Epithelial cell of esophagus (primary cell): ENCODE measurements around the gene GPR35.
"Not testable (repeated sequence)": the region's sequence is repeated elsewhere in the genome, so short reads cannot be mapped to it uniquely, and the experiment has no call there.

Experiments
- DNase-seq: peaks from one replicate; pipeline ENCODE4 v3.0.0; 2010; ENCODE audit warnings: low read depth
- H3K4me3 ChIP-seq: 2 replicates; pipeline ENCODE4 v1.5.1; 2011; ENCODE audit warnings: mild to moderate bottlenecking, low read length, control low read depth
- CTCF ChIP-seq: IDR thresholded peaks from 2 replicates; pipeline ENCODE4 v1.5.1; 2011; ENCODE audit warnings: low read depth, mild to moderate bottlenecking, low read length, control low read depth, inconsistent platforms; ENCODE audit not compliant: insufficient read depth; ENCODE audit errors: missing control alignments

The GPR35 gene

GRCh38 chr2:240613781-240614180 lies 11.5 kb upstream of the GPR35 start:
- H3K4me3 ChIP-seq = no peak overlapping the region
- DNase-seq = no peak
- TF ChIP-seq CTCF = no peak

GRCh38 chr2:240614391-240614790 lies 10.9 kb upstream of the GPR35 start:
- no peak for DNase-seq
- H3K4me3 ChIP-seq = no peak overlapping the region
- no peak for TF ChIP-seq CTCF

GRCh38 chr2:240615396-240615795 lies 9.9 kb upstream of the GPR35 start:
- no peak for TF ChIP-seq CTCF
- no peak for DNase-seq
- no peak overlapping the region for H3K4me3 ChIP-seq

- TF ChIP-seq CTCF = no peak
- no peak for DNase-seq
- no peak overlapping the region for H3K4me3 ChIP-seq
Observed at GRCh38 chr2:240615820-240616547, 9.3 kb upstream of the GPR35 start.

GRCh38 chr2:240616860-240617666 lies 8.2 kb upstream of the GPR35 start:
- not testable (repeated sequence) for H3K4me3 ChIP-seq, DNase-seq

- no peak overlapping the region for H3K4me3 ChIP-seq
- TF ChIP-seq CTCF = no peak
- no peak for DNase-seq
Observed at GRCh38 chr2:240618776-240619175, 6.5 kb upstream of the GPR35 start.

GRCh38 chr2:240619506-240620148 lies 5.7 kb upstream of the GPR35 start:
- no peak overlapping the region for H3K4me3 ChIP-seq
- no peak for TF ChIP-seq CTCF
- DNase-seq = peak; percentile 20
